IMR-90 (cell line): Measurements from ENCODE around the gene KRTAP12-1. TPM values are rescaled to one million over a fixed set of nuclear protein-coding genes. Genes with fewer than 3 reads are reported as not detected.
"Not testable (repeated sequence)": the region's sequence is repeated elsewhere in the genome, so short reads cannot be mapped to it uniquely, and the experiment has no call there.

Experiments used
- ATAC-seq: fragments of 200-7000 bp; cut with Tn5 transposase; 2 replicates; pipeline ENCODE4 v1.9.1; 2020; ENCODE audit warnings: low read depth, mild to moderate bottlenecking, moderate library complexity
- BruUV-seq: library from RNA; stranded (reverse); fragments of 400-500 nt; replicated peaks from 2 replicates; lab custom pipeline; 2021; lab: Mats Ljungman, UMichigan
- CTCF ChIA-PET: fragments of 300-600 bp; formaldehyde crosslinking; extraction: SDS; loops from one replicate; lab custom pipeline; 2021; ENCODE audit warnings: antibody characterized with exemption; lab: Yijun Ruan, JAX
- POLR2A ChIA-PET: fragments of 300-600 bp; sonication (Branson Sonifier 250); formaldehyde crosslinking; loops from one replicate; lab custom pipeline; 2022; ENCODE audit warnings: antibody characterized with exemption; ENCODE audit not compliant: unreplicated experiment; lab: Charles Lee
- DNase-seq: peaks from one replicate; pipeline ENCODE4 v3.0.0; 2013
- H2AFZ ChIP-seq: replicated peaks from 2 replicates; pipeline ENCODE3; 2013; ENCODE audit warnings: low read length, mild to moderate bottlenecking; ENCODE audit not compliant: poor library complexity
- H2AK5ac ChIP-seq: 2 replicates; pipeline ENCODE4 v1.6.1; 2013; ENCODE audit warnings: low read depth, low read length, inconsistent platforms
- H2AK9ac ChIP-seq: replicated peaks from 2 replicates; pipeline ENCODE3; 2013; ENCODE audit warnings: mild to moderate bottlenecking, low read depth, low read length, moderate library complexity; ENCODE audit not compliant: poor library complexity
- H2BK120ac ChIP-seq: 2 replicates; pipeline ENCODE4 v1.6.1; 2013; ENCODE audit warnings: low read depth, low read length, inconsistent platforms
- H2BK15ac ChIP-seq: 3 replicates; pipeline ENCODE4 v1.6.1; 2013; ENCODE audit warnings: low read depth, low read length, inconsistent platforms
- H2BK20ac ChIP-seq: 2 replicates; pipeline ENCODE4 v1.6.1; 2013; ENCODE audit warnings: low read depth, mild to moderate bottlenecking, inconsistent platforms, low read length, moderate library complexity
- H2BK5ac ChIP-seq: 2 replicates; pipeline ENCODE4 v1.6.1; 2013; ENCODE audit warnings: mild to moderate bottlenecking, low read depth, low read length, inconsistent platforms; ENCODE audit not compliant: poor library complexity, severe bottlenecking
- H3K14ac ChIP-seq: replicated peaks from 2 replicates; pipeline ENCODE4 v1.6.1; 2013; ENCODE audit warnings: low read depth, low read length, inconsistent platforms
- H3K18ac ChIP-seq: 2 replicates; pipeline ENCODE4 v1.6.1; 2013; ENCODE audit warnings: low read depth, low read length, control low read depth
- H3K23ac ChIP-seq: 2 replicates; pipeline ENCODE4 v1.6.1; 2013; ENCODE audit warnings: low read depth, low read length, inconsistent platforms
- H3K27ac ChIP-seq: 2 replicates; pipeline ENCODE4 v1.5.1; 2013; ENCODE audit warnings: mild to moderate bottlenecking, control low read depth, low read length; ENCODE audit not compliant: insufficient read depth
- H3K27me3 ChIP-seq: 2 replicates; pipeline ENCODE4 v1.6.1; 2013; ENCODE audit warnings: low read length; ENCODE audit not compliant: control insufficient read depth, insufficient read depth
- H3K36me3 ChIP-seq: 2 replicates; pipeline ENCODE4 v1.6.1; 2013; ENCODE audit warnings: low read length, mixed read lengths; ENCODE audit not compliant: control insufficient read depth, insufficient read depth
- H3K4ac ChIP-seq: 2 replicates; pipeline ENCODE4 v1.6.1; 2013; ENCODE audit warnings: low read depth, low read length, inconsistent platforms
- H3K4me1 ChIP-seq: 2 replicates; pipeline ENCODE4 v1.6.1; 2013; ENCODE audit warnings: low read length, mixed read lengths; ENCODE audit not compliant: control insufficient read depth, insufficient read depth
- H3K4me2 ChIP-seq: 2 replicates; pipeline ENCODE4 v1.6.1; 2013; ENCODE audit warnings: low read depth, mild to moderate bottlenecking, control low read depth, low read length, moderate library complexity
- H3K4me3 ChIP-seq: 2 replicates; pipeline ENCODE4 v1.5.1; 2013; ENCODE audit warnings: low read depth, mild to moderate bottlenecking, control low read depth, low read length, moderate library complexity; ENCODE audit not compliant: insufficient read depth
- H3K56ac ChIP-seq: 2 replicates; pipeline ENCODE4 v1.6.1; 2013; ENCODE audit warnings: low read length, inconsistent platforms; ENCODE audit not compliant: insufficient read depth; ENCODE audit errors: extremely low read depth
- H3K79me1 ChIP-seq, 2 experiments: 2 replicates each; pipeline ENCODE4 v1.6.1; 2013; ENCODE audit warnings: low read length in 2 of 2, inconsistent platforms in 1 of 2, low read depth in 1 of 2
- H3K9ac ChIP-seq: 2 replicates; pipeline ENCODE4 v1.6.1; 2013; ENCODE audit warnings: low read depth, low read length, control low read depth
- H3K9me1 ChIP-seq: 2 replicates; pipeline ENCODE4 v1.6.1; 2013; ENCODE audit warnings: low read length, inconsistent platforms; ENCODE audit not compliant: insufficient read depth
- H3K9me3 ChIP-seq: 2 replicates; pipeline ENCODE4 v1.6.1; 2013; ENCODE audit warnings: low read length; ENCODE audit not compliant: control insufficient read depth, insufficient read depth
- H4K20me1 ChIP-seq: 2 replicates; pipeline ENCODE4 v1.6.1; 2013; ENCODE audit warnings: low read length, inconsistent platforms; ENCODE audit not compliant: insufficient read depth
- H4K5ac ChIP-seq: 2 replicates; pipeline ENCODE4 v1.6.1; 2013; ENCODE audit warnings: mild to moderate bottlenecking, low read depth, low read length, control low read depth
- H4K8ac ChIP-seq, 2 experiments: 2 replicates each; pipeline ENCODE4 v1.6.1; 2013; ENCODE audit warnings: low read depth in 2 of 2, low read length in 2 of 2, control low read depth in 1 of 2, inconsistent platforms in 1 of 2
- H4K91ac ChIP-seq: 2 replicates; pipeline ENCODE4 v1.6.1; 2013; ENCODE audit warnings: low read depth, low read length, inconsistent platforms; ENCODE audit not compliant: insufficient read depth
- MAFK ChIP-seq: IDR thresholded peaks from 2 replicates; pipeline ENCODE4 v1.6.1; 2012; ENCODE audit warnings: low read depth, low read length, improper control_type of control experiment
- POLR2A ChIP-seq: IDR thresholded peaks from 2 replicates; pipeline ENCODE4 v1.6.1; 2012; ENCODE audit warnings: mild to moderate bottlenecking, low read depth, low read length
- RAD21 ChIP-seq: IDR thresholded peaks from 2 replicates; pipeline ENCODE4 v1.6.1; 2012; ENCODE audit warnings: low read length, improper control_type of control experiment
- WGBS, 2 experiments: methylation state at CpG; one replicate each; pipeline versions ENCODE4 v1.1.5 to v1.1.7; 2013; ENCODE audit warnings: missing lambda C conversion rate in 2 of 2; ENCODE audit not compliant: insufficient read length in 1 of 2; ENCODE audit errors: extremely low coverage in 2 of 2; 5-methylcytosine and 5-hydroxymethylcytosine counted together
- dilution Hi-C: fragments of 300-500 bp; cut with HindIII; formaldehyde crosslinking; loops from one replicate; pipeline ENCODE4 v1.14.3; 2018; ENCODE audit warnings: low sequenced_read_pairs; ENCODE audit not compliant: unreplicated experiment
- in situ Hi-C: fragments of 300-500 bp; cut with MboI; formaldehyde crosslinking; loops from 3 replicates; pipeline ENCODE4 v1.14.3; 2019; ENCODE audit warnings: low sequenced_read_pairs, inconsistent platforms, mixed read lengths
- intact Hi-C: fragments of 100-400 bp; cut with micrococcal nuclease; formaldehyde crosslinking; loops from 2 replicates; pipeline ENCODE4 v1.10.0; 2022
- polyA plus RNA-seq, 3 experiments: library from polyadenylated mRNA; depleted of rRNA; stranded (reverse); fragments of >200 nt; gene quantifications; 2 replicates each; pipeline ENCODE4 v1.2.3, GENCODE V29; 2012; ENCODE audit warnings: low replicate concordance in 1 of 3
- total RNA-seq: library from RNA; depleted of rRNA; stranded (reverse); fragments of >200 nt; gene quantifications from 2 replicates; pipeline ENCODE4 v1.2.3, GENCODE V29; 2012
- TF ChIP-seq, protein P1 (sequence below): fragments of 150-350 bp; IDR thresholded peaks from 2 replicates; pipeline ENCODE4 v1.6.1; 2017; ENCODE audit warnings: mild to moderate bottlenecking, antibody characterized with exemption, low read length, low read depth
- TF ChIP-seq, protein P2 (sequence below): conservative IDR thresholded peaks from 2 replicates; pipeline ENCODE4 v1.5.1; 2012; ENCODE audit warnings: mild to moderate bottlenecking, low read depth, low read length, improper control_type of control experiment

Gene KRTAP12-1
- total and polyA plus RNA-seq, 2 of the 4 experiments (the other 2 are of a cell fraction): not detected

DNA sequence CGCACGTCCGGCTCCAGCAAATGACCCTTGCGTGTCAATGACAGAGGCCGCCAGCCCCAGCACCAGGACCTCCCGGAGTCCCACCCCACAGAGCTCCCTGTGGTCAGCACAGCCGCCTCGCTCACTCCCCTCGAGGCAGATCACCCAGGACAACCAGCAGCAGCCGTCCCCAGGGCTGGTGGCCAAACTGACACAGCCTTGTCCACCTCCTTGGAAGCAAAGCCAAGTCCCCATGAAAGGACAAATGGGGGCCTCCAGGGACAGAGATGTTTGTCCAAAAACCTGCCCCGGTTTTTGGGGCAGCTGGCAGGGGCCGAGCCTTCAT, 42.7 kb downstream of the KRTAP12-1 start:
- dilution Hi-C loops: no loop called here
- no peak overlapping the region for H3K56ac ChIP-seq
- H4K91ac ChIP-seq: no peak overlapping the region
- no peaks in the 10 kb centered on the region for H3K36me3 ChIP-seq
- no peak overlapping the region for H3K4me2 ChIP-seq
- H2BK15ac ChIP-seq: no peak overlapping the region
- H3K23ac ChIP-seq: no peak overlapping the region
- H2AK9ac ChIP-seq: no peak overlapping the region
- no TSS peak for BruUV-seq
- no peak overlapping the region for H3K18ac ChIP-seq
- no peak overlapping the region for H2BK5ac ChIP-seq
- 61% methylated on average over 6 of the region's 12 CpGs; no CpG with 5 or more reads in 1 of the 2 experiments for WGBS, 2 experiments
- no peak overlapping the region for H4K5ac ChIP-seq
- no peak overlapping the region for H2AFZ ChIP-seq
- no peaks in the 10 kb centered on the region for H4K20me1 ChIP-seq
- DNase-seq: no peak
- ChIA-PET CTCF (no interaction called here), POLR2A (no interaction called here)
- no peak overlapping the region for H4K8ac ChIP-seq
- H3K9me3 ChIP-seq: peaks cover 10% of the 10 kb centered on the region
- H3K9me1 ChIP-seq: no peaks in the 10 kb centered on the region
- no peak overlapping the region for H3K9ac ChIP-seq
- H3K14ac ChIP-seq: no peak overlapping the region
- H3K27ac ChIP-seq: no peak overlapping the region
- H3K79me1 ChIP-seq: no peaks in the 10 kb centered on the region
- no peak overlapping the region for H3K4me3 ChIP-seq
- no peak overlapping the region for H2AK5ac ChIP-seq
- H3K27me3 ChIP-seq: no peaks in the 10 kb centered on the region; the same call in 1 of the 2 replicates
- no peak overlapping the region for H2BK120ac ChIP-seq
- intact Hi-C loops: no loop called here
- H3K4me1 ChIP-seq: no peaks in the 10 kb centered on the region
- no peak for ATAC-seq
- in situ Hi-C loops: no loop called here
- H3K4ac ChIP-seq: no peak overlapping the region
- no peak for TF ChIP-seq RAD21
- no peak for TF ChIP-seq POLR2A
- no peak for TF ChIP-seq MAFK
- TF ChIP-seq, protein P1, sequence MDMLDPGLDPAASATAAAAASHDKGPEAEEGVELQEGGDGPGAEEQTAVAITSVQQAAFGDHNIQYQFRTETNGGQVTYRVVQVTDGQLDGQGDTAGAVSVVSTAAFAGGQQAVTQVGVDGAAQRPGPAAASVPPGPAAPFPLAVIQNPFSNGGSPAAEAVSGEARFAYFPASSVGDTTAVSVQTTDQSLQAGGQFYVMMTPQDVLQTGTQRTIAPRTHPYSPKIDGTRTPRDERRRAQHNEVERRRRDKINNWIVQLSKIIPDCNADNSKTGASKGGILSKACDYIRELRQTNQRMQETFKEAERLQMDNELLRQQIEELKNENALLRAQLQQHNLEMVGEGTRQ: no peak
- TF ChIP-seq, protein P2, sequence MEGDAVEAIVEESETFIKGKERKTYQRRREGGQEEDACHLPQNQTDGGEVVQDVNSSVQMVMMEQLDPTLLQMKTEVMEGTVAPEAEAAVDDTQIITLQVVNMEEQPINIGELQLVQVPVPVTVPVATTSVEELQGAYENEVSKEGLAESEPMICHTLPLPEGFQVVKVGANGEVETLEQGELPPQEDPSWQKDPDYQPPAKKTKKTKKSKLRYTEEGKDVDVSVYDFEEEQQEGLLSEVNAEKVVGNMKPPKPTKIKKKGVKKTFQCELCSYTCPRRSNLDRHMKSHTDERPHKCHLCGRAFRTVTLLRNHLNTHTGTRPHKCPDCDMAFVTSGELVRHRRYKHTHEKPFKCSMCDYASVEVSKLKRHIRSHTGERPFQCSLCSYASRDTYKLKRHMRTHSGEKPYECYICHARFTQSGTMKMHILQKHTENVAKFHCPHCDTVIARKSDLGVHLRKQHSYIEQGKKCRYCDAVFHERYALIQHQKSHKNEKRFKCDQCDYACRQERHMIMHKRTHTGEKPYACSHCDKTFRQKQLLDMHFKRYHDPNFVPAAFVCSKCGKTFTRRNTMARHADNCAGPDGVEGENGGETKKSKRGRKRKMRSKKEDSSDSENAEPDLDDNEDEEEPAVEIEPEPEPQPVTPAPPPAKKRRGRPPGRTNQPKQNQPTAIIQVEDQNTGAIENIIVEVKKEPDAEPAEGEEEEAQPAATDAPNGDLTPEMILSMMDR: no peak
- no peak overlapping the region for H2BK20ac ChIP-seq

DNA sequence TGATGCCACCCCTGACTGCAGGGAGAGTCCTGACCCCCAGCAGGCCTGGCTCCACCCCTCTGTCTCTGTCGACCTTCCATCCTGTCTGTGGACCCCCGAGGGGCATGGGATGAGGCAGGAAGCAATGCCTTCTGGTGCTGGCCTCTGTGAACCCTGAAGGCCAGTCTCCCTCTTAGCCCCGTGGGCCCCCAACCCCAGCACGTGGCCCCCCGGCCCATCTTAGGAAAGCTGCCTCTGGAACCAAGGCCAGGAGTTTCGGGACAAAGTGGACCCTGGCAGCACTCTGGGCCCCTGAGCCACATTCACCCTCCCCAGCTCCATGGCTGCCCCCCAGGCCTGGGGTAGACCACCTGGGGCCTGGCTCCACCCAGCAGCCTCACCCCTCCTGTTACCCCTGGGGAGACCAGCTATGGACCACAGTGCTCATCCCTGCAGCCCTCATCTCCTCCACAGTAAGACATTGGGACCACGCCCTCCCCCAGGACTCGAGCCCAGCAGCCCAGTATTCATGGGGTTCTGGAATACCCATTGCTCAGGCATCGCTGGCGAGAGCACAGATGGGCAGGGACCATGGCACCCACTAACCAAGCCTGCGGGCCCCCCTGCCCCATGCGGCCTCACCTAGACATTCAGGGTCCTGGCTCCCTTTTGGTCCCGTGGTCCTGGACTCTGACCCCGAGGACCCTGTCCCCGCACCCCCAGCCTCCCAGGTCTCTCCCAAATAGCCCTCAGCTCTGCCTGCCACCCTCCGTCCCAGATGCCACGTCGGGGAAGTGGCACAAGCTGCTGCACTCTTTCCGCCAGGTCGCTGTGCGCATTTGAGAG, 43.2 kb downstream of the KRTAP12-1 start:
- H3K36me3 ChIP-seq, H3K23ac ChIP-seq, H3K4ac ChIP-seq, H4K20me1 ChIP-seq, H3K4me2 ChIP-seq, H3K4me3 ChIP-seq, CTCF ChIA-PET, POLR2A ChIA-PET, H3K27me3 ChIP-seq, dilution Hi-C loops, H3K79me1 ChIP-seq, intact Hi-C loops, DNase-seq, H3K27ac ChIP-seq, H3K4me1 ChIP-seq, H2BK120ac ChIP-seq, H4K91ac ChIP-seq, H3K9me1 ChIP-seq, H3K9ac ChIP-seq, H3K18ac ChIP-seq, H3K14ac ChIP-seq, H4K8ac ChIP-seq, H3K9me3 ChIP-seq, H2BK15ac ChIP-seq, H2BK20ac ChIP-seq, H2AFZ ChIP-seq, BruUV-seq, H2AK5ac ChIP-seq, ATAC-seq, H2BK5ac ChIP-seq, H3K56ac ChIP-seq, H2AK9ac ChIP-seq, H4K5ac ChIP-seq, in situ Hi-C loops: not testable (repeated sequence)
- 82% methylated on average over 9 of the region's 21 CpGs; no CpG with 5 or more reads in 1 of the 2 experiments for WGBS, 2 experiments
